ENCODE data around the gene SCARF1. TPM values are rescaled to one million over a fixed set of nuclear protein-coding genes. Genes with fewer than 3 reads are reported as not detected.

Gene SCARF1
- total and polyA plus RNA-seq, 4 experiments from 2014 or later = 0.21 to 1.6 (median 1.6) TPM; not detected in 1

DNA sequence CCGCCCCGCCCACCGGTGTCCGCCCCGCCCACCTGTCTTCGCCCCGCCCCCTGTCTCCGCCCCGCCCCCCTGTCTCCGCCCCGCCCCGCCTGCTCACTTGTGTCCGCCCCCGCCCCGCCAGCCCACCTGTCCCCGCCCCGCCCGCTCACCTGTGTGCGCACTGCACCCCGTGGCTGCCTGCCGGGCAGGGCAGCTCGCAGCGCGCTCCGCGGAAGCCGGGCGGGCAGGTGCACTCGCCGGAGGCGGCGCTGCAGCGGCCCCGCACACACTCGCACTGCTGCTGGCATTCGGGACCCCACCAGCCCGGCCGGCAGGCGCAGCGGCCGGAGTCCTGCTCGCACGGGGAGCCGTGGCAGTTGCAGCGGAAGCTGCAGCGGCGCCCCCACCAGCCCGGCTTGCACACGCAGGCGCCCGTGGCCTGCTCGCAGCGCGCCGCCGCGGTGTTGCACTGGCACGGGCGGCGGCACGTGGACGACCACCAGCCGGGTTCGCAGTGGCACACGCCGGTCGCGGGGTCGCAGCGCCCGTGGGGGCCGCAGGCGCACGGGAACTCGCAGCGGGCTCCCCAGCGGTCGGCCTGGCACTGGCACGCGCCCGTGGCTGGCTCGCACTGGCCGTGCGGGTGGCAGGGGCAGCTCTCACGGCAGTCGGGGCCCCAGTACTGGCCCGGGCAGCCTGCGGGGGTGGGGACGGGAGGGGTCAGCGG is 2.1 kb downstream of the SCARF1 start:
- H3K4me3 Mint-ChIP-seq = peak overlapping the region in 3 of 8 donors; percentile 69 to 82 (median 70)

GRCh38 chr17:1641065-1641403 is 4.5 kb downstream of the SCARF1 start:
- Mint-ChIP-seq H3K36me3 (peaks cover 0 to 1% of the 10 kb centered on the region in 2 donors), H3K4me1 (peaks cover 6 to 18% (median 8%) of the 10 kb centered on the region in 4 donors), H3K9me3 (no peaks in the 10 kb centered on the region), H3K27ac (peak overlapping the region in 3 of 7 donors; percentile 38 to 80 (median 70)), H3K27me3 (no peaks in the 10 kb centered on the region), H3K4me3 (no peak overlapping the region)
- CTCF ChIA-PET (ENCODE audit: partially characterized antibody) = interaction anchor here (1.5 kb wide), 1 partner anchor 11 kb away, joined by 6 read pairs; no protein-coding TSS in a partner anchor
- intact Hi-C loops (cut with micrococcal nuclease) = loop anchor here (10.0 kb wide), 2 partner anchors 404 to 624 kb away; partner anchors contain the start of gene OVCA2
- no peaks in the 10 kb centered on the region for H3K9me3 ChIP-seq (ENCODE audit: control insufficient read depth in 1 of 2, low read length in 2 of 2)
- no peak overlapping the region for H3K27ac ChIP-seq (ENCODE audit: low read depth, low read length)
- peaks cover 11% of the 10 kb centered on the region for H3K4me1 ChIP-seq (ENCODE audit: insufficient read depth, low read length)
- POLR2A ChIA-PET (ENCODE audit: partially characterized antibody) = interaction anchor here (1.2 to 2.3 kb wide), 2 partner anchors 11 to 696 kb away, joined by 4 to 10 read pairs; partner anchors contain the start of genes SGSM2 and SLC43A2
- no peaks in the 10 kb centered on the region for H3K27me3 ChIP-seq (ENCODE audit: insufficient read depth, low read length)
- H3K4me3 ChIP-seq (ENCODE audit: low read length in 2 of 2) = no peak overlapping the region
- DNase-seq = no peak
- no peaks in the 10 kb centered on the region for H3K36me3 ChIP-seq (ENCODE audit: insufficient read depth, low read length)

More for the DNA sequence above, 2.1 kb downstream of the SCARF1 start:
- Histone ChIP-seq H3K27me3 (ENCODE audit: insufficient read depth, low read length) (no peaks in the 10 kb centered on the region), H3K4me1 (ENCODE audit: insufficient read depth, low read length) (peaks cover 19% of the 10 kb centered on the region), H3K27ac (ENCODE audit: low read depth, low read length) (peak overlapping the region; percentile 4), H3K9me3 (ENCODE audit: control insufficient read depth in 1 of 2, low read length in 2 of 2) (no peaks in the 10 kb centered on the region), H3K4me3 (ENCODE audit: low read length in 2 of 2) (peak overlapping the region in 1 of 2 donors; percentile 58), H3K36me3 (ENCODE audit: insufficient read depth, low read length) (no peaks in the 10 kb centered on the region)
- H3K36me3 Mint-ChIP-seq = peaks cover 0 to 1% of the 10 kb centered on the region in 2 donors
- ChIA-PET CTCF (ENCODE audit: partially characterized antibody) (no interaction called here), POLR2A (ENCODE audit: partially characterized antibody) (interaction anchor here (0.5 to 1.4 kb wide), 2 partner anchors 15 to 297 kb away, joined by 3 to 4 read pairs; partner anchors contain the start of gene SLC43A2)
- H3K9me3 Mint-ChIP-seq = no peaks in the 10 kb centered on the region
- intact Hi-C loops (cut with micrococcal nuclease) = loop anchor here (10.0 kb wide), 2 partner anchors 401 to 621 kb away; partner anchors contain the start of gene OVCA2
- H3K27ac Mint-ChIP-seq = peak overlapping the region in 1 of 7 donors; percentile 90
- H3K4me1 Mint-ChIP-seq = peaks cover 5 to 27% (median 14%) of the 10 kb centered on the region in 4 donors
- H3K27me3 Mint-ChIP-seq = no peaks in the 10 kb centered on the region
- DNase-seq = peak; percentile 74 to 86 (median 78)

DNA sequence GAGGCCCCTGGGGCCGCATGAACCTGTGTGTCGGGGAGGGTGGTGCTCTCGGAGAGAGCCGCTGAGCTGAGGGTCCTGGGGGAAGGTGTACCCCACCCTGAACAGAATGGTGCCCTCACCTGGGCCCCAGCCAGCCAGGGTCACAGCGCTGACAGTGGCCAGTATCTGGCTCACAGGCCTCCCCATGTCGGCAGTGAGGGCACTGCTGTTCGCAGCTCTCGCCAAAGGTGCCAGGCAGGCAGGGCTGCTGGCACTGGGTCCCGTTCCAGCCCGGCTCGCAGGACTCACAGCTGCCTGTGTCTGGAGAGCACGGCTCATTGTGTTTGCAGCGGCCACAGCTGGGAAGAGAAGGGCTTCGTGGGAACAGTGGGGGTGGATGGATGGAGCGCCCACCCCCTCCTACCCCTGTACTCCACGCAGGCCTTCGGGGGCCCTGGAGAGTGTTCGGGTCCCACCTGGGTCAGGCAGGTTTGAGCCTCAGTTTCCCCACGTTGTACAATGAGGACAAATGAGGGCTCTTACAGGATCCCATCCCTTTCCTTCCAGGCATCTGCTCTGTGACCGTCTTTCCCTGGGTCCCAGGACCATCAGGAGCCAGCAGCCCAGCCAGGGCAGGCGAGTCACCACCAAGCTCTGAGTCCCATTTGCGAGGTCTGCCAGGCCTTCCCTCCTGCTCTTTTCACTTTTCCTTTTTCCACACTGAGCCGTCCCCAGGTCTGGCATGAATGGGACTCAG is 5.0 kb downstream of the SCARF1 start:
- POLR2A ChIA-PET (ENCODE audit: partially characterized antibody) = interaction anchor here (0.7 to 2.3 kb wide), 3 partner anchors 9 to 697 kb away, joined by 3 to 10 read pairs (median 4); partner anchors contain the start of genes RILP, SGSM2 and SLC43A2

GRCh38 chr17:1639549-1640180 is 5.9 kb downstream of the SCARF1 start:
- intact Hi-C loops (cut with micrococcal nuclease) = loop anchor here (10.0 kb wide), 2 partner anchors 405 to 625 kb away; partner anchors contain the start of gene OVCA2
- H3K36me3 Mint-ChIP-seq = peaks cover 0 to 1% of the 10 kb centered on the region in 2 donors
- DNase-seq = peak in 1 of 5 donors; percentile 41
- Histone ChIP-seq H3K9me3 (ENCODE audit: control insufficient read depth in 1 of 2, low read length in 2 of 2) (no peaks in the 10 kb centered on the region), H3K4me1 (ENCODE audit: insufficient read depth, low read length) (peaks cover 9% of the 10 kb centered on the region), H3K36me3 (ENCODE audit: insufficient read depth, low read length) (no peaks in the 10 kb centered on the region), H3K4me3 (ENCODE audit: low read length in 2 of 2) (no peak overlapping the region), H3K27ac (ENCODE audit: low read depth, low read length) (no peak overlapping the region), H3K27me3 (ENCODE audit: insufficient read depth, low read length) (no peaks in the 10 kb centered on the region)
- no peaks in the 10 kb centered on the region for H3K9me3 Mint-ChIP-seq
- no peaks in the 10 kb centered on the region for H3K27me3 Mint-ChIP-seq
- peak overlapping the region in 2 of 7 donors; percentile 41 to 64 for H3K27ac Mint-ChIP-seq
- CTCF ChIA-PET (ENCODE audit: partially characterized antibody) = interaction anchor here (0.8 to 1.1 kb wide), 2 partner anchors 9 to 12 kb away, joined by 3 read pairs; no protein-coding TSS in a partner anchor
- peaks cover 6 to 12% (median 8%) of the 10 kb centered on the region in 4 donors for H3K4me1 Mint-ChIP-seq
- no peak overlapping the region for H3K4me3 Mint-ChIP-seq
- POLR2A ChIA-PET (ENCODE audit: partially characterized antibody) = interaction anchor here (0.7 to 2.3 kb wide), 3 partner anchors 10 kb away, joined by 3 to 10 read pairs (median 6); partner anchors contain the start of genes RILP and SLC43A2

More for the DNA sequence above, 5.0 kb downstream of the SCARF1 start:
- peaks cover 6 to 14% (median 8%) of the 10 kb centered on the region in 4 donors for H3K4me1 Mint-ChIP-seq
- no peaks in the 10 kb centered on the region for H3K27me3 Mint-ChIP-seq
- no peak overlapping the region for H3K27ac Mint-ChIP-seq
- DNase-seq = no peak
- H3K9me3 Mint-ChIP-seq = no peaks in the 10 kb centered on the region
- Histone ChIP-seq H3K4me3 (ENCODE audit: low read length in 2 of 2) (no peak overlapping the region), H3K36me3 (ENCODE audit: insufficient read depth, low read length) (no peaks in the 10 kb centered on the region), H3K27me3 (ENCODE audit: insufficient read depth, low read length) (no peaks in the 10 kb centered on the region), H3K27ac (ENCODE audit: low read depth, low read length) (no peak overlapping the region), H3K9me3 (ENCODE audit: control insufficient read depth in 1 of 2, low read length in 2 of 2) (no peaks in the 10 kb centered on the region), H3K4me1 (ENCODE audit: insufficient read depth, low read length) (peaks cover 11% of the 10 kb centered on the region)
- H3K4me3 Mint-ChIP-seq = no peak overlapping the region
- peaks cover 0 to 1% of the 10 kb centered on the region in 2 donors for H3K36me3 Mint-ChIP-seq
- intact Hi-C loops (cut with micrococcal nuclease) = loop anchor here (10.0 kb wide), 2 partner anchors 404 to 624 kb away; partner anchors contain the start of gene OVCA2
- CTCF ChIA-PET (ENCODE audit: partially characterized antibody) = interaction anchor here (1.1 to 1.5 kb wide), 2 partner anchors 8 to 10 kb away, joined by 3 to 6 read pairs; no protein-coding TSS in a partner anchor

DNA sequence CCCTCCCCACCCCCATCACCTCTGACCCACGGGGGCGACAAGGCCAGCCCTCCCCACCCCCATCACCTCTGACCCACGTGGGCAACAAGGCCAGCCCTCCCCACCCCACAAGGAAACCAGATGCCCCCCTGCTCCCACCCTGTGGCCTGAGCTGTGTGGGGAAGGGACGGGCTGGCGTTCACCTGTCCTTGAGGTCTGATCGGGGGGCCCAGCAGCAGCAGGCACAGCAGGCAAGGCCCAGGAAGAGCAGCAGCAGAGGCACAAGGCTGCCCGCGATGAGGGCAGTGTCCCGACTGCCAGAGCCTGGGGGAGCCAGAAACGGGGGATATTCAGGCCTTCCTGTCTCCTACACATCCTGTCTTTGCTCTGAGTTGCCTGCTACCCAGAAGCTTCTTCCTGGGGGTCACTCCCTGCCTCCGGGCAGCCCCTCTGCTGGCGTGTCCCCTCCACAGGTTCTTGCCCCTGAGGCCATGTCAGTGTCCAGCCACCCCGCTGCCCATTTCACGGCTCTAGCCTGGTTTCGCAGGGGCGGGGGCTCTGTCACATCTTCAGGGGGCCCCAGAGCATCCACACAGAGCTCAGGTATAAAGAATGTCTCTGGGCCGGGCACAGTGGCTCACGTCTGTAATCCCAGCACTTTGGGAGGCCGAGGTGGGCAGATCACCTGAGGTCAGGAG is 6.8 kb downstream of the SCARF1 start:
- Mint-ChIP-seq H3K36me3 (no peaks in the 10 kb centered on the region), H3K27ac (peak overlapping the region in 1 of 7 donors; percentile 7), H3K4me1 (peaks cover 0 to 4% (median 2%) of the 10 kb centered on the region in 4 donors), H3K4me3 (no peak overlapping the region), H3K9me3 (no peaks in the 10 kb centered on the region), H3K27me3 (no peaks in the 10 kb centered on the region)
- intact Hi-C loops (cut with micrococcal nuclease) = no loop called here
- peaks cover under 1% of the 10 kb centered on the region for H3K4me1 ChIP-seq (ENCODE audit: insufficient read depth, low read length)
- no peaks in the 10 kb centered on the region for H3K9me3 ChIP-seq (ENCODE audit: control insufficient read depth in 1 of 2, low read length in 2 of 2)
- no peaks in the 10 kb centered on the region for H3K36me3 ChIP-seq (ENCODE audit: insufficient read depth, low read length)
- no peak overlapping the region for H3K27ac ChIP-seq (ENCODE audit: low read depth, low read length)
- H3K27me3 ChIP-seq (ENCODE audit: insufficient read depth, low read length) = no peaks in the 10 kb centered on the region
- POLR2A ChIA-PET (ENCODE audit: partially characterized antibody) = interaction anchor here (0.7 to 1.8 kb wide), 3 partner anchors 9 to 1950 kb away, joined by 3 to 6 read pairs (median 4); partner anchors contain the start of gene SLC43A2
- no peak overlapping the region for H3K4me3 ChIP-seq (ENCODE audit: low read length in 2 of 2)
- no peak for DNase-seq
- CTCF ChIA-PET (ENCODE audit: partially characterized antibody) = interaction anchor here (0.8 to 1.8 kb wide), 2 partner anchors 10 to 13 kb away, joined by 3 to 4 read pairs; partner anchors contain the start of gene SLC43A2

- Mint-ChIP-seq H3K4me1 (peaks cover 0 to 4% (median 2%) of the 10 kb centered on the region in 4 donors), H3K9me3 (no peaks in the 10 kb centered on the region), H3K4me3 (no peak overlapping the region), H3K27me3 (no peaks in the 10 kb centered on the region), H3K27ac (peak overlapping the region in 1 of 7 donors; percentile 36), H3K36me3 (no peaks in the 10 kb centered on the region)
- Histone ChIP-seq H3K36me3 (ENCODE audit: insufficient read depth, low read length) (no peaks in the 10 kb centered on the region), H3K27ac (ENCODE audit: low read depth, low read length) (no peak overlapping the region), H3K4me1 (ENCODE audit: insufficient read depth, low read length) (no peaks in the 10 kb centered on the region), H3K27me3 (ENCODE audit: insufficient read depth, low read length) (no peaks in the 10 kb centered on the region), H3K4me3 (ENCODE audit: low read length in 2 of 2) (no peak overlapping the region), H3K9me3 (ENCODE audit: control insufficient read depth in 1 of 2, low read length in 2 of 2) (no peaks in the 10 kb centered on the region)
- CTCF ChIA-PET (ENCODE audit: partially characterized antibody) = interaction anchor here (1.8 kb wide), 1 partner anchor 9 kb away, joined by 4 read pairs; the partner anchor contains the start of gene SLC43A2
- intact Hi-C loops (cut with micrococcal nuclease) = no loop called here
- POLR2A ChIA-PET (ENCODE audit: partially characterized antibody) = interaction anchor here (0.7 to 1.8 kb wide), 3 partner anchors 8 to 1950 kb away, joined by 3 to 6 read pairs (median 4); partner anchors contain the start of gene SLC43A2
- DNase-seq = no peak
Measured at GRCh38 chr17:1638171-1638590, 7.4 kb downstream of the SCARF1 start.
